Liver (tissue), 9 donors: ENCODE data around the gene PSMD11. TPM values are rescaled to one million over a fixed set of nuclear protein-coding genes. Genes with fewer than 3 reads are reported as not detected.

Experiments used
- DNase-seq: peaks from one replicate; pipeline ENCODE4 v3.0.0-alpha.2; 2017; ENCODE audit warnings: low spot score
- H3K27ac ChIP-seq, 2 donors: one replicate each; pipeline ENCODE4 v1.7.0; 2013; ENCODE audit warnings: inconsistent platforms in 2 of 2, low read length in 2 of 2, control low read depth in 1 of 2, low read depth in 1 of 2, mild to moderate bottlenecking in 1 of 2
- H3K27me3 ChIP-seq, 4 donors: one replicate each; pipeline versions ENCODE4 v1.6.1 to v1.7.0; 2013; ENCODE audit warnings: low read length in 3 of 4, inconsistent platforms in 1 of 4, mild to moderate bottlenecking in 1 of 4, moderate library complexity in 1 of 4; ENCODE audit not compliant: control insufficient read depth in 4 of 4, insufficient read depth in 4 of 4
- H3K36me3 ChIP-seq, 4 donors: one replicate each; pipeline versions ENCODE4 v1.6.1 to v1.7.0; 2013; ENCODE audit warnings: low read length in 3 of 4, mild to moderate bottlenecking in 3 of 4, low read depth in 1 of 4, moderate library complexity in 1 of 4; ENCODE audit not compliant: control insufficient read depth in 4 of 4, insufficient read depth in 3 of 4
- H3K4me1 ChIP-seq, 4 donors: one replicate each; pipeline versions ENCODE4 v1.6.1 to v1.7.0; 2013; ENCODE audit warnings: low read length in 3 of 4, mild to moderate bottlenecking in 3 of 4, moderate library complexity in 1 of 4; ENCODE audit not compliant: control insufficient read depth in 4 of 4, insufficient read depth in 4 of 4
- H3K4me3 ChIP-seq, 3 donors: one replicate each; pipeline versions ENCODE4 v1.6.1 to v1.7.0; 2013; ENCODE audit warnings: low read length in 3 of 3, control low read depth in 1 of 3, low read depth in 1 of 3, mild to moderate bottlenecking in 1 of 3
- H3K9ac ChIP-seq, 2 donors: one replicate each; pipeline ENCODE4 v1.7.0; 2013; ENCODE audit warnings: low read length in 2 of 2, mild to moderate bottlenecking in 2 of 2, moderate library complexity in 2 of 2, control low read depth in 1 of 2, low read depth in 1 of 2
- H3K9me3 ChIP-seq, 4 donors: one replicate each; pipeline versions ENCODE4 v1.6.1 to v1.7.0; 2013; ENCODE audit warnings: low read length in 3 of 4; ENCODE audit not compliant: control insufficient read depth in 4 of 4
- EGR1 ChIP-seq, 2 donors: IDR thresholded peaks; 2 replicates each; pipeline ENCODE4 v1.6.1; 2016 to 2018; ENCODE audit warnings: antibody characterized with exemption in 2 of 2, low read depth in 2 of 2
- FOXA1 ChIP-seq: IDR thresholded peaks from 2 replicates; pipeline ENCODE4 v1.6.1; 2016; ENCODE audit warnings: antibody characterized with exemption
- FOXA2 ChIP-seq: IDR thresholded peaks from 2 replicates; pipeline ENCODE4 v1.6.1; 2016; ENCODE audit warnings: antibody characterized with exemption
- GABPA ChIP-seq, 2 donors: IDR thresholded peaks in 1 of 2; conservative IDR thresholded peaks in 1 of 2; 2 replicates each; pipeline ENCODE4 v1.6.1; 2016; ENCODE audit warnings: antibody characterized with exemption in 2 of 2, mild to moderate bottlenecking in 1 of 2, moderate library complexity in 1 of 2
- HNF4A ChIP-seq, 2 donors: conservative IDR thresholded peaks; 2 replicates each; pipeline ENCODE4 v1.6.1; 2016; ENCODE audit warnings: antibody characterized with exemption in 2 of 2, mild to moderate bottlenecking in 2 of 2
- HNF4G ChIP-seq: IDR thresholded peaks from 2 replicates; pipeline ENCODE4 v1.6.1; 2016; ENCODE audit warnings: antibody characterized with exemption
- JUND ChIP-seq, 2 donors: IDR thresholded peaks; 2 replicates each; pipeline ENCODE4 v1.6.1; 2016; ENCODE audit warnings: antibody characterized with exemption in 2 of 2
- NR2F2 ChIP-seq: IDR thresholded peaks from 2 replicates; pipeline ENCODE4 v1.6.1; 2016; ENCODE audit warnings: antibody characterized with exemption
- RAD21 ChIP-seq, 2 donors: IDR thresholded peaks; 2 replicates each; pipeline ENCODE4 v1.6.1; 2016; ENCODE audit warnings: antibody characterized with exemption in 2 of 2, mild to moderate bottlenecking in 2 of 2
- RXRA ChIP-seq, 2 donors: IDR thresholded peaks; 2 replicates each; pipeline ENCODE4 v1.6.1; 2017 to 2018; ENCODE audit warnings: antibody characterized with exemption in 2 of 2, mild to moderate bottlenecking in 1 of 2
- SP1 ChIP-seq: IDR thresholded peaks from 2 replicates; pipeline ENCODE4 v1.6.1; 2018; ENCODE audit warnings: antibody characterized with exemption, mild to moderate bottlenecking
- TAF1 ChIP-seq: conservative IDR thresholded peaks from 2 replicates; pipeline ENCODE4 v1.6.1; 2016; ENCODE audit warnings: antibody characterized with exemption, mild to moderate bottlenecking
- YY1 ChIP-seq: IDR thresholded peaks from 2 replicates; pipeline ENCODE4 v1.6.1; 2016; ENCODE audit warnings: antibody characterized with exemption, mild to moderate bottlenecking
- WGBS: extraction: QIAGEN DNeasy Blood & Tissue Kit; methylation state at CpG from one replicate; pipeline ENCODE4 v1.1.7; 2013; 5-methylcytosine and 5-hydroxymethylcytosine counted together
- polyA plus RNA-seq, 2 donors: library from polyadenylated mRNA; stranded (reverse) in 1 of 2; unstranded in 1 of 2; fragments of 200-250 nt in 1 of 2; fragments of >200 nt in 1 of 2; fragmentation: Nextera tagmentation in 1 of 2; extraction: Ambion mirVana in 1 of 2; gene quantifications; one replicate each; pipeline versions ENCODE4 v1.2.1 to v1.2.3, GENCODE V29; 2013 to 2015
- total RNA-seq, 2 donors: library from RNA; depleted of rRNA; stranded (reverse); fragments of >200 nt; gene quantifications; one replicate each; pipeline ENCODE4 v1.2.3, GENCODE V29; 2014
- TF ChIP-seq, protein P1 (sequence below): IDR thresholded peaks from 2 replicates; pipeline ENCODE4 v1.6.1; 2016; ENCODE audit warnings: antibody characterized with exemption
- TF ChIP-seq, protein P2 (sequence below): fragments of 150-350 bp; IDR thresholded peaks from 2 replicates; pipeline ENCODE4 v1.5.1; 2017; ENCODE audit warnings: improper control_type of control experiment, low read depth, low read length; ENCODE audit not compliant: missing input control
- TF ChIP-seq, protein P3 (sequence below): IDR thresholded peaks from 2 replicates; pipeline ENCODE4 v1.6.1; 2016; ENCODE audit warnings: antibody characterized with exemption, mild to moderate bottlenecking
- TF ChIP-seq, protein P4 (sequence below): IDR thresholded peaks from 2 replicates; pipeline ENCODE4 v1.6.1; 2016; ENCODE audit warnings: antibody characterized with exemption
- TF ChIP-seq, protein P5 (sequence below): IDR thresholded peaks from 2 replicates; pipeline ENCODE4 v1.6.1; 2016; ENCODE audit warnings: antibody characterized with exemption
- donor health status: healthy.
- donor health status: healthy.
- donor health status: healthy.
- donor health status: healthy.
- donor health status: healthy.

The PSMD11 gene
- total and polyA plus RNA-seq, 4 donors: 42.1 to 97.4 (median 68.2) TPM

DNA sequence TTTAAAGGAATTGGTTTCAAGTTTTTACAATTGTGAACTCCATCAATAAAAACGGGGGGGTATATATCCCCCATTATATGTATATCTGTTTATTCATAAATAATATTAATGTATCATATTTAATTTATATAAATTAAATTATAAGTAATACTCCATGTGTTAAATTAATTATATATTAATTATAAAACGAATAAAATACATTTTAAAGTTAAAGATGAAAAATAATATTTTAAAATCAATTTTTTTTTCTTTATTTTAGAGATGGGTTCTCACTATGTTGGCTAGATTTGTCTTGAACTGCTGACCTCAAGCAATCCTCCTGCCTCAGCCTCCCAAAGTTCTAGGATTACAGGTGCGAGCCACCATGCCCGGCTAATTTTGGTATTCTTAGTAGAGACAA lies 17.4 kb upstream of the PSMD11 start:
- Histone ChIP-seq H3K27me3 (no peaks in the 10 kb centered on the region), H3K27ac (no peak overlapping the region), H3K4me3 (no peak overlapping the region), H3K4me1 (no peaks in the 10 kb centered on the region), H3K36me3 (no peaks in the 10 kb centered on the region), H3K9me3 (no peaks in the 10 kb centered on the region), H3K9ac (no peak overlapping the region)
- WGBS: 78% methylated on average over 4 of the region's 4 CpGs
- DNase-seq: no peak
- TF ChIP-seq EGR1 (IDR thresholded peaks at IDR 0.05; ENCODE audit: low read depth in 2 of 2) (no peak), YY1 (no peak), NR2F2 (no peak), JUND (IDR thresholded peaks at IDR 0.05) (no peak), HNF4A (conservative IDR thresholded peaks at IDR 0.05) (no peak), GABPA (IDR thresholded peaks at IDR 0.05 in 1 of 2, conservative IDR thresholded peaks at IDR 0.05 in 1 of 2) (no peak), TAF1 (no peak), RAD21 (IDR thresholded peaks at IDR 0.05) (no peak), RXRA (IDR thresholded peaks at IDR 0.05) (no peak)
- TF ChIP-seq, protein P1, sequence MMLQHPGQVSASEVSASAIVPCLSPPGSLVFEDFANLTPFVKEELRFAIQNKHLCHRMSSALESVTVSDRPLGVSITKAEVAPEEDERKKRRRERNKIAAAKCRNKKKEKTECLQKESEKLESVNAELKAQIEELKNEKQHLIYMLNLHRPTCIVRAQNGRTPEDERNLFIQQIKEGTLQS: no peak
- TF ChIP-seq, protein P2, sequence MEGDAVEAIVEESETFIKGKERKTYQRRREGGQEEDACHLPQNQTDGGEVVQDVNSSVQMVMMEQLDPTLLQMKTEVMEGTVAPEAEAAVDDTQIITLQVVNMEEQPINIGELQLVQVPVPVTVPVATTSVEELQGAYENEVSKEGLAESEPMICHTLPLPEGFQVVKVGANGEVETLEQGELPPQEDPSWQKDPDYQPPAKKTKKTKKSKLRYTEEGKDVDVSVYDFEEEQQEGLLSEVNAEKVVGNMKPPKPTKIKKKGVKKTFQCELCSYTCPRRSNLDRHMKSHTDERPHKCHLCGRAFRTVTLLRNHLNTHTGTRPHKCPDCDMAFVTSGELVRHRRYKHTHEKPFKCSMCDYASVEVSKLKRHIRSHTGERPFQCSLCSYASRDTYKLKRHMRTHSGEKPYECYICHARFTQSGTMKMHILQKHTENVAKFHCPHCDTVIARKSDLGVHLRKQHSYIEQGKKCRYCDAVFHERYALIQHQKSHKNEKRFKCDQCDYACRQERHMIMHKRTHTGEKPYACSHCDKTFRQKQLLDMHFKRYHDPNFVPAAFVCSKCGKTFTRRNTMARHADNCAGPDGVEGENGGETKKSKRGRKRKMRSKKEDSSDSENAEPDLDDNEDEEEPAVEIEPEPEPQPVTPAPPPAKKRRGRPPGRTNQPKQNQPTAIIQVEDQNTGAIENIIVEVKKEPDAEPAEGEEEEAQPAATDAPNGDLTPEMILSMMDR: no peak
- TF ChIP-seq, protein P3, sequence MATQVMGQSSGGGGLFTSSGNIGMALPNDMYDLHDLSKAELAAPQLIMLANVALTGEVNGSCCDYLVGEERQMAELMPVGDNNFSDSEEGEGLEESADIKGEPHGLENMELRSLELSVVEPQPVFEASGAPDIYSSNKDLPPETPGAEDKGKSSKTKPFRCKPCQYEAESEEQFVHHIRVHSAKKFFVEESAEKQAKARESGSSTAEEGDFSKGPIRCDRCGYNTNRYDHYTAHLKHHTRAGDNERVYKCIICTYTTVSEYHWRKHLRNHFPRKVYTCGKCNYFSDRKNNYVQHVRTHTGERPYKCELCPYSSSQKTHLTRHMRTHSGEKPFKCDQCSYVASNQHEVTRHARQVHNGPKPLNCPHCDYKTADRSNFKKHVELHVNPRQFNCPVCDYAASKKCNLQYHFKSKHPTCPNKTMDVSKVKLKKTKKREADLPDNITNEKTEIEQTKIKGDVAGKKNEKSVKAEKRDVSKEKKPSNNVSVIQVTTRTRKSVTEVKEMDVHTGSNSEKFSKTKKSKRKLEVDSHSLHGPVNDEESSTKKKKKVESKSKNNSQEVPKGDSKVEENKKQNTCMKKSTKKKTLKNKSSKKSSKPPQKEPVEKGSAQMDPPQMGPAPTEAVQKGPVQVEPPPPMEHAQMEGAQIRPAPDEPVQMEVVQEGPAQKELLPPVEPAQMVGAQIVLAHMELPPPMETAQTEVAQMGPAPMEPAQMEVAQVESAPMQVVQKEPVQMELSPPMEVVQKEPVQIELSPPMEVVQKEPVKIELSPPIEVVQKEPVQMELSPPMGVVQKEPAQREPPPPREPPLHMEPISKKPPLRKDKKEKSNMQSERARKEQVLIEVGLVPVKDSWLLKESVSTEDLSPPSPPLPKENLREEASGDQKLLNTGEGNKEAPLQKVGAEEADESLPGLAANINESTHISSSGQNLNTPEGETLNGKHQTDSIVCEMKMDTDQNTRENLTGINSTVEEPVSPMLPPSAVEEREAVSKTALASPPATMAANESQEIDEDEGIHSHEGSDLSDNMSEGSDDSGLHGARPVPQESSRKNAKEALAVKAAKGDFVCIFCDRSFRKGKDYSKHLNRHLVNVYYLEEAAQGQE: no peak
- TF ChIP-seq, protein P4, sequence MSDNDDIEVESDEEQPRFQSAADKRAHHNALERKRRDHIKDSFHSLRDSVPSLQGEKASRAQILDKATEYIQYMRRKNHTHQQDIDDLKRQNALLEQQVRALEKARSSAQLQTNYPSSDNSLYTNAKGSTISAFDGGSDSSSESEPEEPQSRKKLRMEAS: no peak
- TF ChIP-seq, protein P5, sequence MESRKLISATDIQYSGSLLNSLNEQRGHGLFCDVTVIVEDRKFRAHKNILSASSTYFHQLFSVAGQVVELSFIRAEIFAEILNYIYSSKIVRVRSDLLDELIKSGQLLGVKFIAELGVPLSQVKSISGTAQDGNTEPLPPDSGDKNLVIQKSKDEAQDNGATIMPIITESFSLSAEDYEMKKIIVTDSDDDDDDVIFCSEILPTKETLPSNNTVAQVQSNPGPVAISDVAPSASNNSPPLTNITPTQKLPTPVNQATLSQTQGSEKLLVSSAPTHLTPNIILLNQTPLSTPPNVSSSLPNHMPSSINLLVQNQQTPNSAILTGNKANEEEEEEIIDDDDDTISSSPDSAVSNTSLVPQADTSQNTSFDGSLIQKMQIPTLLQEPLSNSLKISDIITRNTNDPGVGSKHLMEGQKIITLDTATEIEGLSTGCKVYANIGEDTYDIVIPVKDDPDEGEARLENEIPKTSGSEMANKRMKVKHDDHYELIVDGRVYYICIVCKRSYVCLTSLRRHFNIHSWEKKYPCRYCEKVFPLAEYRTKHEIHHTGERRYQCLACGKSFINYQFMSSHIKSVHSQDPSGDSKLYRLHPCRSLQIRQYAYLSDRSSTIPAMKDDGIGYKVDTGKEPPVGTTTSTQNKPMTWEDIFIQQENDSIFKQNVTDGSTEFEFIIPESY: no peak

DNA sequence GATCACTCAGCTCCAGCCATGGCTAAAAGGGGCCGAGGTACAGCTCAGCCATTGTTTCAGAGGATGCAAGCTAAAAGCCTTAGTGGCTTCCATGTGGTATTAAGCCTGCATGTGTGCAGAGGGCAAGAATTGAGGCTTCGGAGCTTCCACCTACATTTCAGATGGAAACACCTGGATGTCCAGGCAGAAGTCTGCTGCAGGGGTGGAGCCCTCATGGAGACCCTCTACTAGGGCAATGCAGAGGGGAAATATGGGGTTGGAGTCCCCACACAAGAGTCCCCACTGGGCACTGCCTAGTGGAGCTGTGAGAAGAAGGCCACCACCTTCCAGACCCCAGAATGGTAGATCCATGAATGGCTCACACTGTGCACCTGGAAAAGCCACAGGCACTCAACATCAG lies 14.7 kb upstream of the PSMD11 start:
- H3K4me3 ChIP-seq: no peak overlapping the region
- H3K27me3 ChIP-seq: no peaks in the 10 kb centered on the region
- no peaks in the 10 kb centered on the region for H3K9me3 ChIP-seq
- no peak overlapping the region for H3K27ac ChIP-seq
- DNase-seq: no peak
- H3K36me3 ChIP-seq: no peaks in the 10 kb centered on the region
- WGBS: 96% methylated on average over 2 of the region's 2 CpGs
- no peaks in the 10 kb centered on the region for H3K4me1 ChIP-seq
- no peak overlapping the region for H3K9ac ChIP-seq
- TF ChIP-seq NR2F2: no peak
- TF ChIP-seq, protein P1: no peak
- TF ChIP-seq FOXA2: no peak
- TF ChIP-seq TAF1: no peak
- no peak for TF ChIP-seq SP1
- no peak for TF ChIP-seq RXRA (IDR thresholded peaks at IDR 0.05)
- TF ChIP-seq HNF4A (conservative IDR thresholded peaks at IDR 0.05): no peak
- TF ChIP-seq FOXA1: no peak
- no peak for TF ChIP-seq GABPA (IDR thresholded peaks at IDR 0.05 in 1 of 2, conservative IDR thresholded peaks at IDR 0.05 in 1 of 2)
- TF ChIP-seq YY1: no peak
- TF ChIP-seq, protein P3: no peak
- TF ChIP-seq, protein P5: no peak
- no peak for TF ChIP-seq HNF4G
